GM19035 (cell line): ENCODE measurements around the gene ASB16.
"Not testable (repeated sequence)": the region's sequence is repeated elsewhere in the genome, so short reads cannot be mapped to it uniquely, and the experiment has no call there.

ENCODE experiments used
- ATAC-seq: cut with Tn5 transposase; IDR thresholded peaks from one replicate; pipeline ENCODE4 v1.9.1; 2021; ENCODE audit not compliant: unreplicated experiment

Gene ASB16

DNA sequence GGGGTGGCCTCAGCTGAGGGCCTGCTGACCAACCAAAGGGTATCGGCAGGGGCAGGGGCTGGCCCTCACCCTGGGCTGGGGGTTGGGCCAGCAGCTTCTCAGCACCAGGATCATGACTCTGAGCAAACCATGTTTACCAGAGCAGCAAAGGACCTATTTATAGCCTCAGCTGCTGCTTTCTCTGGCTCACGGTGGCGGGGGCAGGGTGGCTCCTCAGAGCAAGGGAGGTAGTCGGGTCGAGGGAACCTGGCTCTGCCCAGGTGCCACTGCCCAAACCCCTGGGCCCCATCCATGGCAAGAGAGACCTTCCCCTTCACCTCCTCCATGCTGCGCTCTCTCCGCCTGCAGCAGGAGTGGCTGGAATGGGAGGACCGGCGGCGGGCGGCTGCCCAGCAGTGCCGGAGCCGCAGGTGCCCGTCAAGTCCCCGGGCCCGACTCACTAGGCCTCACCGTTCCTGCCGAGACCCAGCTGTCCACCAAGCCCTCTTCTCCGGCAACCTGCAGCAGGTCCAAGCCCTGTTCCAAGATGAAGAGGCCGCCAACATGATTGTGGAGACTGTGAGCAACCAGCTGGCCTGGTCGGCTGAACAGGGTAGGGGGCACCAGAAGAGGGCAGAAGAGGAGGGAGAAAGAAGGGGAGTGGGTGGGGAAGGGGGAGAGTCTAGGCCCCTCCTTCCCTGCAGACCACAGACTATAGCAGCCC, at the start of gene ASB16:
Gene ASB16, plus strand, starts transcription at position 206 of the 703 bp plus-strand sequence. Its CDS starts 86 bp downstream, at position 292.
- ATAC-seq: no peak

DNA sequence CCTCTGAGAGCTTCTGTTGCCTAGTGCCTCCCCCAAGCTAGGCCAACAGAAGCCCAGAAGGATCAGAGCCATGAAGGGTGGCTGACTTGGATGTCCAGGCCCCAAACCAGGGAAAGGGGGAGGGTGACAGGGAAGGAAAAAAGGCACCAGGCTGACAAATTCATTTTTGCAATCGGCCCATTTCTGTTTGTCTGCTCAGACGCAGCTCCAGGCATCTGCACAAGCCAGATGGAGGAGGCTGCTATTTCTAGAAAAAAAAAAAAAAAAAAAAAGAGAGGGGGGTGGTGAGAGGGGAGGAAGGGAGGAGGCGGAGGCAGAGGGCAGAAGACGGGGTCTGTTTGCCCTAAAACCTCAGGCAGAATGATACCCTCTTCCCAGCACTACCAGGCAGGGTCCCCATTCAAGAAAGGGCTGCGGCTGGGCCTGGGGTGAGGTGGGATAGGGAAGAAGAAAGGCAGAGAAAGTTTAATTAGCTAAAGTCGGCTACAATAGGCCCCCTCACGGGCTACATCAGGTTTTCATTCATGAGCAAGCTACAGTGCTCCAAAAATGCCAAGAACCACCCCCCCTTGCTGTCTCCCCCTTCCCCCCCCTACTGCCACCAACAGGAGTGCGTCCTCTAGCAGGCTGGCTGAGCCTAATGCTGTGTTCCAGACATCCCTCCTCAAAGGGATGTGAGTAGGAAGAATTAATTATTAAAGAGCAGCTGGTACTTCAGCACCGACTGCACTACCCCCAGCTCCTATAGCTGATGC, 49.5 kb upstream of the ASB16 start:
- no peak for ATAC-seq

GRCh38 chr17:44121997-44122815, 48.3 kb upstream of the ASB16 start:
- no peak for ATAC-seq

- ATAC-seq: peak; percentile 32
Observed at GRCh38 chr17:44122816-44123355, 47.6 kb upstream of the ASB16 start.

GRCh38 chr17:44123356-44124117, 47.0 kb upstream of the ASB16 start, which contains the start of gene HDAC5:
Gene HDAC5 (minus strand): TSS chr17:44123641. CDS start chr17:44117515, 6,126 bp downstream.
- peak; percentile 93 for ATAC-seq

DNA sequence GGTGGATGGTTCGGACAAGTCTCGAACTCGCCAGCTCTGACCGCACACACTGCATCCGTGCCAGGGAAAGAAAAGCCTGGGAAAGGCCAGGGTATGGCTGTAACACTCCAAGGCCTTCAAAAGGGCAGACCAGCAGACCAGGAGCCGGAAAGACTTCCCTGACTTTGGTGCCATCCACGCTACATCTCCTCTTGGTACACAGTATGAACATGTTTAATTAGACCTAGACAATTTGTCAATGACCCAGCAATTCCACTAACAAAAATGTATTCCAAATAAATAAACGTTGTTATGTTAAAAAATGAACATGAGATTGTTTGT, 46.4 kb upstream of the ASB16 start:
- no peak for ATAC-seq

DNA sequence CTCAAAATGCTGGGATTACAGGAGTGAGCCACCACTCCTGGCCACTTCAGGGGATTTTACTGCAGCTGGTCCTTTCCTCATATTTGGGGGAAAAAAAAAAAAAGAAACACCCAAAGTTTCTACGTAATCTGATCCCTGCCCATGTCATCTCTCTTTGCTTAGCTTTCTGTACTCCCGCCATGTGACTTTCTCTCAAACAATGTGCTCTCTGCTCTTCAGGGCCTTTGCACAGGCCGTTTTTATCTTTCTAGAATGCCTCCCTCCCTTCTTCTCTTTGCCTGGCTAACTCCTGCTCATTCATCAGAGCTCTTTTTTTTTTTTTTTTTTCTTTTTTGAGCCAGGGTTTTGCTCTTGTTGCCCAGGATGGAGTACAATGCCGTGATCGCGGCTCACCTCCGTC, 42.1 kb upstream of the ASB16 start:
- no peak for ATAC-seq

- ATAC-seq: no peak
Observed at GRCh38 chr17:44130693-44131349, 39.7 kb upstream of the ASB16 start.

DNA sequence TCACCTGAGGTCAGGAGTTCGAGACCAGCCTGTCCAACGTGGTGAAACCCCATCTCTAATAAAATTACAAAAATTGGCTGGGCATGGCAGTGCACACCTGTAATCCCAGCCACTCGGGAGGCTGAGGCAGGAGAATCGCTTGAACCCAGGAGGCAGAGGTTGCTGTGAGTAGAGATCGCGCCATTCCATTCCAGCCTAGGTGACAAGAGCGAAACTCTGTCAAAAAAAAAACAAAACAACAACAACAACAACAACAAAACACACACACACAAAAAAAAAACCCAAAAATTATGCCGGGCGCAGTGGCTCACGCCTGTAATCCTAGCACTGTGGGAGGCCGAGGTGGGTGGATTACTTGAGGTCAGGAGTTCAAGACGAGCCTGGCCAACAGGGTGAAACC, 39.1 kb upstream of the ASB16 start:
- ATAC-seq: not testable (repeated sequence)

- ATAC-seq: no peak
Observed at GRCh38 chr17:44132275-44132821, 38.2 kb upstream of the ASB16 start.

DNA sequence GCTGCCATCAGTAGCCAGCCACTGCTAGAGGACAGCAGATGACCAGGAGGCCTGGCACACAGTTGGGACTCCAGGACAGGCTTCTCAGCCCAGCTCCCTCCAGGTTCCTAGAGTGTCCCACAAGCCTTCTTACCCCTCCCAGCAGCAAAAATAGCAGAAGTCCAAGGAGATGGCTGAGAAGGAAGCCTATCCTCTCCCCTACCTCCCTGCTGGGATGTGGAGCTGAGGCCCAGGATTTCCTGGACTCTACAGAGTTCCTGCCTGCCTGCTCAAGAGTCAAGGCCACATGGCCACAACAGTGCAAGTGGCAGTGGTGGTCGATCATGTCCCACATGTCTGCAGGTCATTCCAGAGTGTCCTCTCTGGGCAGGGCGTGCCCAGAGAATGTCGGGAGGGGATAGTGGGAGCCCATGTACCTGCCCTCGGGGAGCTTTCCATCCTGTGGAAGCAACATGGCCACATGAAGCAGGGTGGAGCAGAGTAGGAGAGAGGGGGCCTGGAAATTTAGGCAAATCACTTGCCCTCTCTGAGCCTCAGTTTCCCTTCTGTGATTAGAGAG, 36.5 kb upstream of the ASB16 start:
- no peak for ATAC-seq

DNA sequence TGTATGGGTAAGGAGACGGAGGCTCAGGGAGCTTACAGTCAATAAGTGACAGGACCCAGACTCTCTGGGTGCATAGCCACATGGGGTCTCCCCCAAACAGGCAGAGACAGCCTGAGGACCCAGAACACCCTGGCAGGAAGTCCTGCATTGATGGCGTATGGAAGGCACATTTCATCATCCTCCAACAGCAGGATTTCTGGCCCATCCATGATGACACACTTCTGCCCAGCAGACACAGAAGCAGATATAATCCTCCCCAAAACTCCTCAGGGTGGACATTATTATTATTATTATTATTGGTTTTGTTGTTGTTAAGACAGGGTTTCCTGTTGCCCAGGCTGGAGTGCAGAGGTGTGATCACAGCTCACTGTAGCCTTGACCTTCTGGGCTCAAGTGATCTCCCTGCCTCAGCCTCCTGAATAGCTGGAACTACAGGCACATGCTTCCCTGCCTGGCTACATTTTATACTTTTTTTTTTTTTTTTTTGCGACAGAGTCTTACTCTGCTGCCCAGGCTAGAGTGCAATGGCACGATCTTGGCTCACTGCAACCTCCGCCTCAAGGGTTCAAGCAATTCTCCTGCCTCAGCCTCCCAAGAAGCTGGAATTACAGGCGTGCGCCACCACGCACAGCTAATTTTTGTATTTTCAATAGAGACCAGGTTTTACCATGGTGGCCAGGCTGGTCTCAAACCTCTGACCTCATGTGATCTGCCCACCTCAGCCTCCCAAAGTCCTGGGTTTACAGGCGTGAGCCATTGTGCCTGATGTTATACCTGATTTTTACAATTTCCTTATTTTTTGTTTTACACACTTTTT, 35.5 kb upstream of the ASB16 start:
- no peak for ATAC-seq

GRCh38 chr17:44137891-44138709, 32.4 kb upstream of the ASB16 start:
- no peak for ATAC-seq

DNA sequence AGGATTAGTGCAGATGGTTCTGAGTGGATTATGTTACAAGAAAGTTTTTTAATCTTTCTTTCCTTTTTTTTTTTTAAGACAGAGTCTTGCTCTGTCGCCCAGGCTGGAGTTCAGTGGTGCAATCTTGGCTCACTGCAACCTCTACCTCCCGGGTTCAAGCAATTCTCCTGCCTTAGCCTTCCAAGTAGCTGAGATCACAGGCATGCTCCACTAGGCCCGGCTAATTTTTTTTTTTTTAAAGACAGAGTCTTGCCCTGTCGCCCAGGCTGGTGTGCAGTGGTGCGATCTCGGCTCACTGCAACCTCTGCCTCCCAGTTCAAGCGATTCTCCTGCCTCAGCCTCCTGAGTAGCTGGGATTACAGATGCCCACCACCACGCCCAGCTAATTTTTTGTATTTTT, 26.6 kb upstream of the ASB16 start:
- not testable (repeated sequence) for ATAC-seq

GRCh38 chr17:44144966-44145739, 25.4 kb upstream of the ASB16 start:
- ATAC-seq: no peak

DNA sequence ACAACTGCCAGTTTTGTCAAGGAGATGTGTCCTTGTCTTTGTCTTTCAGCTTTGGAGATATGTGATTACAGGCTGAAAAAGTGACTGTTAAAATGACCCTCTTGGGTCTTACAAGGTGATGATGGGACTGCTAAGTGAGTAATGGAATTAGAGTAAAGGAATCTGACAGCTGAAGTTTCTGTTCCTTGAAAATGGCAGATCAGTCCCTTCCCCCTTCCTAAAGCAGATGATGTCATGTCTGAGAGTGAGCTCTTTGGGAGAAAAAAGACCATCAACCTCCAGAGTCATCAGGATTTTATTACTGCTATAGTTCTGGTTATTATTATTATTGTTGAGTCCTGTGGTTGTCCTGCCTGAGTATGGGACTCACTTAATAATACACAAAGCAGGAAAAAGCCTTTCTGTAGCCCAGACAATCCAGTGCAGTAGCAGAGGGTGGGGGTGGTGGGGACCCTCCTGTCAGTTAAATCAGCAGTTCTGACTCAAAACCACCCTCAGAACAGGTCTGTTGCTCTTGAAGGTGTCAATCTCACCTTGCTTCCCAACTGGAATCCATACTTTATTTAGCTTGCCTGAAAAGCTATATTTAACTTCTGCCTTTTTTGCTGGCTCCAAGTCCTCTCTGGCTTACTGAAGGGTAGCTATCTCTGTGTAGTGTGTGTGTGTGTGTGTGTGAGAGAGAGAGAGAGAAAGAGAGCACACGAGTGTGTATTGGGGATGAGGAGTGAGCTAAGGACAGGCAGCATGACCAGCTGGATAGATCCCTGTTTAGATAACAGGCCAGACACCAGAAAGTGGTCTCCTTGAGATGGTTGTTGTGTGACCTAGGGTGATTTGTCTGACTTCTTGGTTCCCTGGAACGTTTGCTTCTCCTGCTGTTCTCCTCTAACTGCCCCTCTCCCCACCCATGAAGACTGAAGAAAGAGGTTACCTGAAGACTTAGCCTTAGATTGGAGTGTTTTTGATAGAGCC, 23.8 kb upstream of the ASB16 start:
- ATAC-seq: no peak
